T1000 (cell line): ENCODE data around the gene C3orf18.
A peak's percentile ranks its signal among the peaks of the same experiment; 100 is the strongest.

Experiments used
- DNase-seq: peaks from one replicate; lab custom pipeline; 2025; ENCODE audit warnings: mixed read lengths; lab: John Stamatoyannopoulos, UW

Gene C3orf18

GRCh38 chr3:50580683-50581458, 13.3 kb upstream of the C3orf18 start:
- DNase-seq: no peak

- DNase-seq: no peak
Observed at GRCh38 chr3:50577348-50577747, 9.8 kb upstream of the C3orf18 start.

- no peak for DNase-seq
Observed at GRCh38 chr3:50575372-50575771, 7.8 kb upstream of the C3orf18 start.

GRCh38 chr3:50574444-50574831, 6.9 kb upstream of the C3orf18 start:
- no peak for DNase-seq

GRCh38 chr3:50573566-50574443, 6.3 kb upstream of the C3orf18 start:
- DNase-seq: no peak

- DNase-seq: no peak
Observed at GRCh38 chr3:50572801-50573371, 5.3 kb upstream of the C3orf18 start.

GRCh38 chr3:50572158-50572557, 4.6 kb upstream of the C3orf18 start:
- DNase-seq: peak; percentile 57

GRCh38 chr3:50571486-50571885, 3.9 kb upstream of the C3orf18 start:
- no peak for DNase-seq

DNA sequence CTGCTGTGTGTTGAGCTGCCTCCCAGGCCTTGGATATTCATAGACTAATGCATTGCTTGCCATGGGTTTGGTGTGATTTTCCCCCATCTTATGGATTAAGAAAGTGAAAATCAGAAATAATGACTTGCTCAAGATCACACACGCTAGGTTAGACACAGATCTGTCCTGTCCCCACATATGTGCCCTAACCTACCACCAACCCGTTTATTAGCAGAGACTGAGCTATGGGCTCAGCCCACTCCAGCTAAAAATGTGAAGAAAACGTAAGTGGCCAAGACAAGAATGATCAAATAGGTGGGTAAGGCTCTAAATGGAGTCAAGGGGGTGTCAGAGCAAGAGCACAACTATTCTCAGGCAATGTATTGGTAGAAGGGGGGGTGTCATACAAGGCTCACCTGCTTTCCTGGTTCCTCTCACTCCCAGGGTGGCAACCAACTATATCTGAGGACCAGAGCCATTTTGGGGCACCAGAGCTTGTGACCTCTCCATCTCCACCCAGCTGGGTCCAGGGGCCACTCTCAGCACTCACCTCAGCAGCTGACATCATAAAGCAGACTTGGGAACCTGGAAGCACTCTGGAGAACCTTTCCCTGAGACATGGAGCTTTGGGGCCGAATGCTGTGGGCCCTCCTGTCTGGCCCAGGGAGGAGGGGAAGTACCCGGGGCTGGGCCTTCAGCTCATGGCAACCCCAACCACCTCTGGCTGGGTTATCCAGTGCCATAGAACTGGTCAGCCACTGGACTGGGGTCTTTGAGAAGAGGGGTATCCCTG, 3.1 kb upstream of the C3orf18 start:
- DNase-seq: no peak

GRCh38 chr3:50568947-50569749, 1.6 kb upstream of the C3orf18 start, which contains the start of gene HEMK1:
TSS of gene HEMK1 (plus strand) at chr3:50569522. CDS start at chr3:50571105, 1,583 bp downstream.
- peak; percentile 97 for DNase-seq

DNA sequence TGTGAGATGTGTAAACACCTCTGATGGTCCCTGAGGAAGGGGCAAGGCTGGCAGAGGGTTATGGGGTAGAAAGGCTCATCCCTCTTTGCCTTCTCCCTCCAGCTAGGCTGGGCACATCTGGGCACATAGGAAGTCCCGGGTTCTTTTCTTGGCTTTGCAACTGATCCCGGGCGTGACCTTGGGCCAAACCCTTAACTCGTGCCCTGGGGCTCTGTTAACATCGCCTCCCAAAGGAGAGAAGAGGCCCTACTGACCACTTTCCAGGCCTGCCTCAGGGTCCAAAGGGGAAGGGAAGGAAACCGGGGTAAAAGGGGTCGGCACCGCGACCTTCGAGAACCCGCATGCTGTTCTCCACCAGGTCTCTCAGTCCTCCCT, 549 bp downstream of the C3orf18 start:
- DNase-seq: no peak

- DNase-seq: no peak
Observed at GRCh38 chr3:50564321-50564720, 3.2 kb downstream of the C3orf18 start.

- DNase-seq: no peak
Observed at GRCh38 chr3:50563867-50564266, 3.7 kb downstream of the C3orf18 start.

- DNase-seq: peak; percentile 67
Observed at GRCh38 chr3:50562861-50563260, 4.7 kb downstream of the C3orf18 start.

- DNase-seq: no peak
Observed at GRCh38 chr3:50559702-50560101, 7.8 kb downstream of the C3orf18 start.

DNA sequence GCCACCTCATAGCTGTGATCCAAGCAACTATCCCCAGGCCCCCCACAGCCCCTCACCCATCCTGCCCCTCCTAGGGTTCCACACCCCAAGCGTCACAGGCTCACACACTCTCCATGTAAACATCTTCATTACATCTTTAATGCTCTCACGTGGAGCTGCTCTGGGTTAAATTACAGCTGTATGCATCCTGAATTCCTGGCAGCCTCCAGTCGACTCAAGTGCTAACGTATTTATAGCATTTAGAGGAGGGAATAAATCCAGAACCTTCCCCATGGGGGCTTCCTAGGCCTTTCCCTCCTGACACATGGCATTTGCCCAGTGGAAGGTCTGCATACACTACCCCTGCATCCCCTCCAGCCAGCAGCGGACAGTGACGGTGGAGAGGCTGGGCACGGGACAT, 9.6 kb downstream of the C3orf18 start:
- DNase-seq: no peak

DNA sequence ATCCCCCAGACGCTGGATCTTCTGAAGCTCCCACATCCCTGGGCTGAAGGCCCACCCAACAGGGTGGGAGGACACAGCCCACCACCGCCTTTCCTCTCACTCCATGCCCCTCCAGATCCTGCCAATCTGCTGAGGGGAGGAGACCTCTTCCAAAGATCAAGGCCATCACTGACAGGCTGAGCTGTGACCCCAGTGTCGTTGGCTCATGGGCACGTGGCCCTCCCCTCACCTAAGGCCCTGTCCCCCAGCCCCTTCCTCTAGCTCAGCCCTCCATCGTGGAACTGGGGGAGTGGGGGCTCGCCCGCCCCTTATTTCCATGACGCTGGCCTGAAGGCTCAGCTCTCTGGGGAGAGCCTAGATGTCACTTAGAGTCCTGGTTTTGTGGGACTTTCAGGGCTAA, 10.4 kb downstream of the C3orf18 start:
- DNase-seq: no peak

- DNase-seq: no peak
Observed at GRCh38 chr3:50554553-50554952, 13.0 kb downstream of the C3orf18 start.

DNA sequence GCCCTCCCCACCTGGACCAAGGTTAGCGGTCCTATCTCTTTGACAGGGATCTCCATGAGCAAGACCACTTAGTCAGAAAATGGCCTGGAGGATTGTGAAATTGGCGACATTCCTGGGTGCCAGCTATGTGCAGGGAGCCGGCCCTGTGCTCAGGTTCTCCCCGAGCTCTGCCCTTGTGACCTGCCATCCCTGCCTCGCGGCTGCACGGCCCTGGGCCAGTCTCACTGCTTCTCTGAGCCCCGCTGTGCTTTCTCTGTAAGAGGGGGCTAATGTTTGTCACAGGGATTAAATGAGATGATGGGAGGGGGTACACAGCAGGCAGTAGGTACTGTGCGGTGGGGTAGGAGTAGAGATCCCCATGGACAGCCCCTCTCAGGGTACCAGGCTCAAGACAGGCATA, 14.9 kb downstream of the C3orf18 start:
- DNase-seq: no peak

GRCh38 chr3:50551681-50552435, 15.7 kb downstream of the C3orf18 start:
- DNase-seq: no peak
